Measurements from ENCODE around the gene PKP4.

Gene PKP4

DNA sequence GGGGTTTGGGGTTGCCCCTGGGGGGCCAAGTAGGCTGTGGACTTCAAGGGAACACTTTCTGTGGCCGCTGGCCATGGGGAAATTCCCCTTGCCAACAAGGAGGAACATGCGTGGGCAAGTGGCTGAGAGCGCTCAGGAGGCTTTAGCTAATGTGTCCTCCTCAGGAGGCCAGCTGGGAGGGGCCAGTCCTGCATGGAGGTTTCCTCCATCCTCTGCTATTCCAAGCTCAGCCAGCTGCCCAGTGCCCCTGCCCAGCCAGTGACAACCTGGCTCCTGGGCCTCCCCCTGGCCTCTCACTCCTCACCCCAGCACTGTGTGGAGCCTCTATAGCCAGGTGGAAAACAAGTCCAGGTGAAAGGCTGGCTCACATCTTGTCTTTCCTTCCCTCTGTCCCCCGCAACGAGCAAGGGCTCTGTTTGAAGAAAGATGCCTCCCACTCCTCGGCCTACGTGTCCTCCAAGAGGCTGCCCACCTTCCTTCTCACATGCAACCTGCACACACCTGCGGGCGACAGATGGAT lies 273.9 kb downstream of the PKP4 start:
- no CpG with 5 or more reads among the region's 9 CpGs for WGBS (ENCODE audit: insufficient coverage, insufficient read length)

DNA sequence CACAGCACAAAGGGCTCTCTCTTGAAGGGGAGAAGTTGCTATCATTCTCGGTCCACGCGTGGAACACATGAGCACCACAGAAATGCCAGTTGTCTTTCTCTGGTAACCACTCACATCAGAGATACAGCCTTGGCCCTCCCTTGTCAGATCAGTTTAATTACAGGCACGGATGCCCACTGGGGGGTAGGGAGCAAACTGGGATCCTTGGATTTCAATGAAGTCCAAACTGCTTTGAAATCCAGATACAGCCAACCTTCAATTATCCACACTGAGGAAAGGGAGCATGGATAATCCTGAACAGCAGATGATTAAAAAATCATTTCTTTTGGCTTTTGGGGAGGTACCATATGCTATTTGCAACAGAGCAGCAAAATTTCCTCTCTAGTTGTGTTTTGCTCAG lies 274.6 kb downstream of the PKP4 start:
- H3K36me3 ChIP-seq (ENCODE audit: control insufficient read depth, insufficient read depth, low read length) = no peaks in the 10 kb centered on the region
- WGBS (ENCODE audit: insufficient coverage, insufficient read length) = no CpG with 5 or more reads among the region's 4 CpGs

More for the DNA sequence above, 273.9 kb downstream of the PKP4 start:
- Histone ChIP-seq H3K36me3 (ENCODE audit: control insufficient read depth, insufficient read depth, low read length) (no peaks in the 10 kb centered on the region), H3K27ac (ENCODE audit: low read length) (no peak overlapping the region), H3K4me3 (ENCODE audit: low read length) (no peak overlapping the region), H3K4me1 (ENCODE audit: control insufficient read depth, insufficient read depth, low read length) (no peaks in the 10 kb centered on the region), H3K9me3 (ENCODE audit: control insufficient read depth, insufficient read depth, low read length) (no peaks in the 10 kb centered on the region), H3K27me3 (ENCODE audit: control insufficient read depth, insufficient read depth, low read length) (no peaks in the 10 kb centered on the region)
- no peak for DNase-seq (ENCODE audit: low read depth, low spot score)

More for the DNA sequence above, 274.6 kb downstream of the PKP4 start:
- no peaks in the 10 kb centered on the region for H3K4me1 ChIP-seq (ENCODE audit: control insufficient read depth, insufficient read depth, low read length)
- H3K9me3 ChIP-seq (ENCODE audit: control insufficient read depth, insufficient read depth, low read length) = no peaks in the 10 kb centered on the region
- DNase-seq (ENCODE audit: low read depth, low spot score) = no peak
- H3K4me3 ChIP-seq (ENCODE audit: low read length) = no peak overlapping the region
- H3K27ac ChIP-seq (ENCODE audit: low read length) = no peak overlapping the region
- no peaks in the 10 kb centered on the region for H3K27me3 ChIP-seq (ENCODE audit: control insufficient read depth, insufficient read depth, low read length)
